ENCODE results near the gene MACROD2.

MACROD2 gene

GRCh38 chr20:14732996-14733395 lies 737.7 kb downstream of the MACROD2 start:
- no peaks in the 10 kb centered on the region for H4K20me1 ChIP-seq (ENCODE audit: low read depth, low read length)
- TF ChIP-seq CTCF (IDR thresholded peaks at IDR 0.05; ENCODE audit: insufficient read depth, low read length, poor library complexity, severe bottlenecking) (no peak), EZH2phosphoT487 (conservative IDR thresholded peaks at IDR 0.05; ENCODE audit: low read length) (no peak)
- H3K9me3 ChIP-seq (ENCODE audit: insufficient read depth, low read length), result no peaks in the 10 kb centered on the region
- H3K36me3 ChIP-seq (ENCODE audit: low read length), result no peaks in the 10 kb centered on the region
- H2AFZ ChIP-seq (ENCODE audit: low read depth, low read length, severe bottlenecking), result no peak overlapping the region
- no peak overlapping the region for H3K9ac ChIP-seq (ENCODE audit: low read length)
- no peaks in the 10 kb centered on the region for H3K27me3 ChIP-seq (ENCODE audit: low read length)
- H3K4me2 ChIP-seq (ENCODE audit: low read depth, low read length, poor library complexity, severe bottlenecking), result no peak overlapping the region
- H3K79me2 ChIP-seq (ENCODE audit: insufficient read depth, low read length), result no peaks in the 10 kb centered on the region
- no peaks in the 10 kb centered on the region for H3F3A ChIP-seq (ENCODE audit: insufficient read depth)
- H3K4me3 ChIP-seq (ENCODE audit: insufficient read depth, low read length, poor library complexity, severe bottlenecking), result no peak overlapping the region
- H3K9me2 ChIP-seq (replicated peaks; ENCODE audit: insufficient read depth, low read length), result no peaks in the 10 kb centered on the region
- no peak overlapping the region for H3K27ac ChIP-seq (ENCODE audit: low read depth, low read length)

- Histone ChIP-seq H3K27me3 (ENCODE audit: low read length) (no peaks in the 10 kb centered on the region), H3K4me3 (ENCODE audit: insufficient read depth, low read length, poor library complexity, severe bottlenecking) (no peak overlapping the region), H3K9me2 (replicated peaks; ENCODE audit: insufficient read depth, low read length) (no peaks in the 10 kb centered on the region), H3K27ac (ENCODE audit: low read depth, low read length) (no peak overlapping the region), H3K79me2 (ENCODE audit: insufficient read depth, low read length) (no peaks in the 10 kb centered on the region), H3K9me3 (ENCODE audit: insufficient read depth, low read length) (no peaks in the 10 kb centered on the region), H3F3A (ENCODE audit: insufficient read depth) (no peaks in the 10 kb centered on the region), H3K9ac (ENCODE audit: low read length) (no peak overlapping the region), H3K36me3 (ENCODE audit: low read length) (no peaks in the 10 kb centered on the region), H2AFZ (ENCODE audit: low read depth, low read length, severe bottlenecking) (no peak overlapping the region), H3K4me2 (ENCODE audit: low read depth, low read length, poor library complexity, severe bottlenecking) (no peak overlapping the region), H4K20me1 (ENCODE audit: low read depth, low read length) (no peaks in the 10 kb centered on the region)
- no peak for TF ChIP-seq EZH2phosphoT487 (conservative IDR thresholded peaks at IDR 0.05; ENCODE audit: low read length)
- no peak for TF ChIP-seq CTCF (IDR thresholded peaks at IDR 0.05; ENCODE audit: insufficient read depth, low read length, poor library complexity, severe bottlenecking)
These were observed 745.1 kb downstream of the MACROD2 start for GRCh38 chr20:14740380-14740779.

GRCh38 chr20:14741616-14742015 lies 746.3 kb downstream of the MACROD2 start:
- Histone ChIP-seq H3K27ac (ENCODE audit: low read depth, low read length) (no peak overlapping the region), H3K9ac (ENCODE audit: low read length) (no peak overlapping the region), H3K27me3 (ENCODE audit: low read length) (no peaks in the 10 kb centered on the region), H3K9me3 (ENCODE audit: insufficient read depth, low read length) (no peaks in the 10 kb centered on the region), H3K4me2 (ENCODE audit: low read depth, low read length, poor library complexity, severe bottlenecking) (no peak overlapping the region), H4K20me1 (ENCODE audit: low read depth, low read length) (no peaks in the 10 kb centered on the region), H3F3A (ENCODE audit: insufficient read depth) (no peaks in the 10 kb centered on the region), H3K4me3 (ENCODE audit: insufficient read depth, low read length, poor library complexity, severe bottlenecking) (no peak overlapping the region), H3K9me2 (replicated peaks; ENCODE audit: insufficient read depth, low read length) (no peaks in the 10 kb centered on the region), H3K79me2 (ENCODE audit: insufficient read depth, low read length) (no peaks in the 10 kb centered on the region), H3K36me3 (ENCODE audit: low read length) (no peaks in the 10 kb centered on the region), H2AFZ (ENCODE audit: low read depth, low read length, severe bottlenecking) (no peak overlapping the region)
- no peak for TF ChIP-seq CTCF (IDR thresholded peaks at IDR 0.05; ENCODE audit: insufficient read depth, low read length, poor library complexity, severe bottlenecking)
- no peak for TF ChIP-seq EZH2phosphoT487 (conservative IDR thresholded peaks at IDR 0.05; ENCODE audit: low read length)
